GM12873 (cell line): ENCODE results near the gene PDCL2.
A peak's percentile ranks its signal among the peaks of the same experiment; 100 is the strongest.

Experiments used
- TF ChIP-seq, protein P1 (sequence below): IDR thresholded peaks from 2 replicates; pipeline ENCODE4 v1.5.1; 2012; ENCODE audit warnings: low read depth, mild to moderate bottlenecking, moderate library complexity, low read length, control low read depth; ENCODE audit not compliant: insufficient read depth; ENCODE audit errors: missing control alignments

The PDCL2 gene, protein sequence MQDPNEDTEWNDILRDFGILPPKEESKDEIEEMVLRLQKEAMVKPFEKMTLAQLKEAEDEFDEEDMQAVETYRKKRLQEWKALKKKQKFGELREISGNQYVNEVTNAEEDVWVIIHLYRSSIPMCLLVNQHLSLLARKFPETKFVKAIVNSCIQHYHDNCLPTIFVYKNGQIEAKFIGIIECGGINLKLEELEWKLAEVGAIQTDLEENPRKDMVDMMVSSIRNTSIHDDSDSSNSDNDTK

DNA sequence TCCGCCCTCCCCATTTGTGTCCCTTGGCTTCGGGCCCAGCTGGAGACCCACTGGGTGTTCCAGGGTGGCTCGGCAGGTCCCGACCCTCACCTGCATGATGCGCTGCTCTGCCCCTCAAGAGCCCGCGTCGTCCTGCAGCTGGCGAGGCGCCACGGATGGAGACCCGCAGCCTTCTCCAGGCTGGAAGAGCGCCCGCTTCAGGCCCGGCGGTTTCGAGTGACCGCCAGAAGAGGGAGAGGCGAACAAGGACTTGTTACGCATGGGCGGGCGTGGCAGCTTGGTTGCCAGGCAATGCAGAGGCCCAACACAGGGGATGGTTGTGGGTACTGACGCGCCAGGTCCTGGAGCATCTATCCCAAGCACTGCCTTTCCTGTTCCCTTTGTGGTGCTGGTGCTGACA lies at the start of gene PDCL2:
PDCL2 (minus strand) TSS at position 232 of the 400 bp plus-strand sequence; CDS start at position 96, 136 bp downstream.
- TF ChIP-seq, protein P1, sequence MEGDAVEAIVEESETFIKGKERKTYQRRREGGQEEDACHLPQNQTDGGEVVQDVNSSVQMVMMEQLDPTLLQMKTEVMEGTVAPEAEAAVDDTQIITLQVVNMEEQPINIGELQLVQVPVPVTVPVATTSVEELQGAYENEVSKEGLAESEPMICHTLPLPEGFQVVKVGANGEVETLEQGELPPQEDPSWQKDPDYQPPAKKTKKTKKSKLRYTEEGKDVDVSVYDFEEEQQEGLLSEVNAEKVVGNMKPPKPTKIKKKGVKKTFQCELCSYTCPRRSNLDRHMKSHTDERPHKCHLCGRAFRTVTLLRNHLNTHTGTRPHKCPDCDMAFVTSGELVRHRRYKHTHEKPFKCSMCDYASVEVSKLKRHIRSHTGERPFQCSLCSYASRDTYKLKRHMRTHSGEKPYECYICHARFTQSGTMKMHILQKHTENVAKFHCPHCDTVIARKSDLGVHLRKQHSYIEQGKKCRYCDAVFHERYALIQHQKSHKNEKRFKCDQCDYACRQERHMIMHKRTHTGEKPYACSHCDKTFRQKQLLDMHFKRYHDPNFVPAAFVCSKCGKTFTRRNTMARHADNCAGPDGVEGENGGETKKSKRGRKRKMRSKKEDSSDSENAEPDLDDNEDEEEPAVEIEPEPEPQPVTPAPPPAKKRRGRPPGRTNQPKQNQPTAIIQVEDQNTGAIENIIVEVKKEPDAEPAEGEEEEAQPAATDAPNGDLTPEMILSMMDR: no peak

DNA sequence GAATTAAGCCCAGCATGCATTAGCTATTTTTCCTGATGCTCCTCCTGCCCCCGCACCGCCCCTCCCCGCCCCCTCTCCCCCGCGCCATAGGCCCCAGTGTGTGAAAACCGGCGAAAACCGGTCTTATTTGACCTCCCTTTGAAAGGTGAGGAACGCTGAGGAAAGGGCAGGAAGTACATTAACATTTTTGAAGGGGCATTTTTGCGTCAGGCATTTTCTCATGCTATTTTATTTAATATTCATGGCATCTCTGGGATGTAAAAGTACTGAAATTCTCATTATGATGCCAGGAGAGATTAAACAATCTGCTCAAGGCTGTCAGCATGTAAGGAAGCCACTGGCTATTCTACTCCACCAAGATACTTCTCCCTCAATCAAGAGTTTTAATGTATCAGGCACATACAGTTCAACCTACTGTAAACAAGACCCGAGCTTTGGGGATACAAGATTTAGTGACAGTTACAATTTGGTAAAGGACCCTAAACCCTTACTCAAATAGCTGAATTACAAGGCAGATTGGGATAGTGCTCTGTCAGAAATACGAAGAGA lies 45.3 kb upstream of the PDCL2 start:
- TF ChIP-seq, protein P1: no peak

DNA sequence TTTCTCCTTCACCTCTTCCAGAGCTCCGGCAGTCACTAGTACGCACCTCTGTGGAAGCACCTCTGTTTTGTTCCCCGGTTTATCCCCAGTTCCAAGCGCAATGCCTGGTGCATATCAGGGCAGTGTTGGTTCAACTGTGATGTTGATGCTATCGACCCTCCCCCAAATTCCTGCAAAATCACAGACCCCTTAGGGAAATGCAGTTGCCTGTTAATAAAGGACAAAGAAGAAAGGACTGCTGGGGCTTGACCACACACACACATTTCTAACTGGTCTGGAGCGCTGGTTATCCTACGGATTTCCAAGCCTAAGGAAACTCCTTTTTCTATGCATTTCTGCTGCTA lies 44.6 kb upstream of the PDCL2 start:
- TF ChIP-seq, protein P1: no peak

DNA sequence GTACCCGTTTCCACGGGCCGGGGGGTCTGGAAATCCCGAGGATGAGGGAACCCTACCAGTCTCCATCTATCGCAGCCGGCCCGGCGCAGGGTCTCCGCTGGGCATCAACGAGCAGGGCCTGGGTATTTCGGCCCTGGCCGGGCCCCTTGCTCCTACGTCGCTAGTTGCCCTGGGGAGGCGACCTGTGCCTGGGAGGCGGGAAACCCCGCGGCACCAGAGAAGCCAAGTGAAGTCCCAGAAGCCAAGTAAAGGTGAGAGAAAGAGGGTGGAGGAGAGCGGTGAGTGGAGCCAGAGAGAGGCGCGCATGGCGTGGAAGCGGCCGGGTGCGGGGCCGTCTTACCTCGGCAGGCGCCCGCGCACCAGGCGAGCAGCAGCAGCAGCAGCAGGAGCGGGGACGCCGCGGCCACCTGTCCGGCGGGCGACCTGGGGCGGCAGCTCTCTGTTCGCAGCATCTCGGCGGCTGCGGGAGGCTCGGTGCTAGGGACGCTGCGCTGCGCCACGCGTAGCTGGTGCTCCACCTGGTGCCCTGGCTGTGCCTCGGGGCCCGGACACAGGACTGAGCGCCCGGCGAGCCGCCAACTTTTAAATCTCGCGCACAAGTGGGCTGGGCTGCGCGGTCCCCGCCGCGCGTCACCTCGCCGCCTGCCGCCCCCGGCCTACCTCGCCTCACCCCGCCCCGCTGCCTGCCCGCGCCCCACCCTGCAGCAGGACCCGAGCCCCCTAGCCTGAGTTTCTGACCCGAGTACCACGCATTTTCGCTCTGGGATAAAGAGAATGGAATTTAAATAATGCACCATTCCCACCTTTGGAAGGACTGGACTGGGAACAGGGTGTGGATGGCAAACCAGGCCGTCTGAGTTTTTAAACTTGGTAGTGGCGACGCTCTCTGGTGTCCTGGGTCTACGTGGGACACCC lies 44.0 kb upstream of the PDCL2 start, which contains the start of gene NMU:
NMU (minus strand) TSS at position 558 of the 915 bp plus-strand sequence; CDS start at position 452, 106 bp downstream.
- TF ChIP-seq, protein P1: peak; percentile 34

DNA sequence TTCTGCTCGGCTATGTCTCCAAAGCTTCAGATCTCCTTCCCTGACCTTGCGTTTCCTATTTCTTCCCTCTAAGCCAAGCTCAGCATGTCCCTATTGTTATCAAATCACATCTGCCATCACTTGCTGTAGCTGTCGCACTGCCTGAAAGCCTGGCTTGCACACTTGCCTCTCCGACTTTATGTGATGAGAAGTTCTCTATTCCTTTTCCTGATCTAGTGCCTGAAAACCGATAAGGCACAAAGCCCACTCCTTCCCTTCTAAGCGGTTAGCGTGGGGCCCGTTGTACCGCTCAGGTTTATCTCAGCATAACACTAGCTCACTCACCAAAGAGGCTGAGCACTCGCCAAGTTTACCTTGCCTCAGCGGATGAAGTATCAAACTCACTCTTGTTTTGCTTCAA lies 43.2 kb upstream of the PDCL2 start:
- TF ChIP-seq, protein P1: no peak

DNA sequence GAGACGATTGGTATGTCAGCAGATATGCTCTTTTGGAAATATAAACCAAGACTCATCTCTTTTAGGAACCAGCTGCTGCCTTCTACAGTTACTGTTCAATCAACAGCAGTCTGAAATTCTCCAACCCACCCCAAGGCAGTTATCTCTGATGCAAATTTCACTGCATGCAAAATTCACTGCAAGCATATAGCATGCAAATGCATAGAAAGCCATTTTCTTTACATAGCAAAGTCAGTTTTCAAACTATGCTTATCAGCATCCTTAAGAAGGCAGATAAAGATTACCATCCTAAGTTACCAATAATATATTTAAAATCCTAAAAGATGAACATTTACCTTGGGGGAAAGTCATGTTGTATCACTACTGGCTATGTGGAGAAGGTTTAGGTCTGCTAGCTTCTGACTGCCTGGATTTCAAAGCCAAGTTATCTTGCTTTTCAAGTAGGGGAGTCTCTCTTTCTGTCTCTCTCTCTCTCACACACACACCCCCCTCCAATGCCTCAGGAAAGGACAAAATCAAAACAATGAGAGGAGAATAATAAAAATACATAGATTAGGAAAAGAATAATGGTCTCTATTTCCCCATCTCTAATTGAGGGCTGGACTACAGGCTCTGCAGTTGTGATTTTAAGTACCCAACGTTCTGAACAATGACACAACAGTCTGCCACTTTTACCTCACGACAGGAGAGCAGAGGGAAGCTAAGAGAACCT lies 42.5 kb upstream of the PDCL2 start:
- TF ChIP-seq, protein P1: no peak
